Measurements from ENCODE around the gene PSMB3. TPM values are rescaled to one million over a fixed set of nuclear protein-coding genes. Genes with fewer than 3 reads are reported as not detected.

PSMB3 gene
- polyA plus RNA-seq, 1 donor (not counting 4 experiments of a cell fraction or from before 2014, with no cell fraction given): 294 TPM

GRCh38 chr17:38762231-38762630, 9.7 kb downstream of the PSMB3 start:
- no peak for DNase-seq (ENCODE audit: low read depth, low spot score)
- Histone ChIP-seq H2AFZ (ENCODE audit: control insufficient read depth, low read length) (no peak overlapping the region), H3K4me1 (ENCODE audit: control insufficient read depth, extremely low read depth, insufficient read depth, low read length) (no peaks in the 10 kb centered on the region), H3K9me3 (ENCODE audit: control insufficient read depth, low read depth, low read length) (no peaks in the 10 kb centered on the region), H3K27ac (ENCODE audit: control insufficient read depth, insufficient read depth, low read length) (no peak overlapping the region), H3K27me3 (ENCODE audit: control insufficient read depth, extremely low read depth, insufficient read depth, low read length) (no peaks in the 10 kb centered on the region), H3K79me2 (ENCODE audit: control insufficient read depth, insufficient read depth, low read length) (no peaks in the 10 kb centered on the region), H3K9me1 (ENCODE audit: control insufficient read depth, extremely low read depth, insufficient read depth, low read length) (no peaks in the 10 kb centered on the region), H3K36me3 (ENCODE audit: control insufficient read depth in 2 of 2, extremely low read depth in 1 of 2, insufficient read depth in 2 of 2, low read length in 2 of 2) (peaks cover 29 to 35% of the 10 kb centered on the region in 2 experiments), H3K9ac (ENCODE audit: control insufficient read depth, extremely low read depth, insufficient read depth, low read length) (no peak overlapping the region), H4K20me1 (ENCODE audit: control insufficient read depth, extremely low read depth, insufficient read depth, low read length) (no peaks in the 10 kb centered on the region), H3K4me3 (ENCODE audit: control insufficient read depth in 2 of 3, extremely low read depth in 1 of 3, insufficient read depth in 2 of 3, low read depth in 1 of 3, low read length in 3 of 3) (no peak overlapping the region), H3K4me2 (ENCODE audit: control insufficient read depth, extremely low read depth, insufficient read depth, low read depth, low read length) (no peak overlapping the region)
- FAIRE-seq: no peak
- TF ChIP-seq EZH2 (IDR thresholded peaks at IDR 0.05; ENCODE audit: low read length): no peak
- TF ChIP-seq CTCF (optimal IDR thresholded peaks at IDR 0.05 in 1 of 3, IDR thresholded peaks at IDR 0.05 in 1 of 3, conservative IDR thresholded peaks at IDR 0.05 in 1 of 3; ENCODE audit: extremely low read depth in 1 of 3, insufficient read depth in 2 of 3, low read length in 3 of 3): no peak
- dilution Hi-C loops (cut with MboI; ENCODE audit: extremely low pct_ligation_motif_present, low sequenced_read_pairs): no loop called here

GRCh38 chr17:38766341-38766740, 13.8 kb downstream of the PSMB3 start:
- no peak overlapping the region for H3K27ac ChIP-seq (ENCODE audit: control insufficient read depth, insufficient read depth, low read length)
- H3K27me3 ChIP-seq (ENCODE audit: control insufficient read depth, extremely low read depth, insufficient read depth, low read length): no peaks in the 10 kb centered on the region
- dilution Hi-C loops (cut with MboI; ENCODE audit: extremely low pct_ligation_motif_present, low sequenced_read_pairs): no loop called here
- no peaks in the 10 kb centered on the region for H4K20me1 ChIP-seq (ENCODE audit: control insufficient read depth, extremely low read depth, insufficient read depth, low read length)
- H3K4me1 ChIP-seq (ENCODE audit: control insufficient read depth, extremely low read depth, insufficient read depth, low read length): no peaks in the 10 kb centered on the region
- no peak overlapping the region for H2AFZ ChIP-seq (ENCODE audit: control insufficient read depth, low read length)
- no peak for TF ChIP-seq CTCF (optimal IDR thresholded peaks at IDR 0.05 in 1 of 3, IDR thresholded peaks at IDR 0.05 in 1 of 3, conservative IDR thresholded peaks at IDR 0.05 in 1 of 3; ENCODE audit: extremely low read depth in 1 of 3, insufficient read depth in 2 of 3, low read length in 3 of 3)
- TF ChIP-seq EZH2 (IDR thresholded peaks at IDR 0.05; ENCODE audit: low read length): no peak
- H3K9me1 ChIP-seq (ENCODE audit: control insufficient read depth, extremely low read depth, insufficient read depth, low read length): no peaks in the 10 kb centered on the region
- H3K36me3 ChIP-seq (ENCODE audit: control insufficient read depth in 2 of 2, extremely low read depth in 1 of 2, insufficient read depth in 2 of 2, low read length in 2 of 2): peaks cover 33 to 47% of the 10 kb centered on the region in 2 experiments
- H3K4me2 ChIP-seq (ENCODE audit: control insufficient read depth, extremely low read depth, insufficient read depth, low read depth, low read length): no peak overlapping the region
- H3K79me2 ChIP-seq (ENCODE audit: control insufficient read depth, insufficient read depth, low read length): no peaks in the 10 kb centered on the region
- H3K9me3 ChIP-seq (ENCODE audit: control insufficient read depth, low read depth, low read length): no peaks in the 10 kb centered on the region
- FAIRE-seq: no peak
- no peak for DNase-seq (ENCODE audit: low read depth, low spot score)
- no peak overlapping the region for H3K9ac ChIP-seq (ENCODE audit: control insufficient read depth, extremely low read depth, insufficient read depth, low read length)
- no peak overlapping the region for H3K4me3 ChIP-seq (ENCODE audit: control insufficient read depth in 2 of 3, extremely low read depth in 1 of 3, insufficient read depth in 2 of 3, low read depth in 1 of 3, low read length in 3 of 3)

All from keratinocyte (primary cell).